ENCODE measurements around the gene RRP15.

RRP15 gene

DNA sequence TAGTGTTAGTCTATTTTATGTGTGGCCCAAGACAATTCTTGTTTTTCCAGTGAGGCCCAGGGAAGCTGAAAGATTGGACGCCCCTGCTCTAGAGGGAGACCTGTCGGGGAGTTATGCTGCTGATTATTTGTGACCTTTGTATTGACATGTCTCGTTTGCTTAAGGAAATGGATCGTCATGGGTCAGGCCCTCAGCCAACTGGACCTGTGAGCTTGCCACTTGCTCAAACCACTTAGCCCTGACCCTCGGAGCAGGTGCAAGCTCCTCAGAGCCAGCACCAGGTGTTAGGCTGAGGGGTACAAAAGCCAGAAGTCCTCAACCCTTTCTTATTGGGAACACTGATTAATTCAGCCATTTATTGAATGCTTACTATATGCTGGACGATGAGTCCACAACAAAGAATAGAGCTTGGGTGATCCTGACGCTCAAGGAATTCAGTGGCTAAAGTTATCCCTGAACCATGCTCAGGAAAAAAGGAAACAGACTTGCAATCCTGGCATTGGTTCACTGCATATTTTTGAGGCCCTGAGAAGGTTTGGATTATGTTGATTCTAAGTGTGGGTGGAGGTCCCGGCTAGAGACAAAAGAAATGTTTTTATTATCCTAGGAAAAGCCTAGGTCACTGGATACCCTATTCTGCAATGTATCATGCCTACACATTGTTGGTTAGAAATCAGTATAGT is 79.1 kb downstream of the RRP15 start:
- DNase-seq = no peak

DNA sequence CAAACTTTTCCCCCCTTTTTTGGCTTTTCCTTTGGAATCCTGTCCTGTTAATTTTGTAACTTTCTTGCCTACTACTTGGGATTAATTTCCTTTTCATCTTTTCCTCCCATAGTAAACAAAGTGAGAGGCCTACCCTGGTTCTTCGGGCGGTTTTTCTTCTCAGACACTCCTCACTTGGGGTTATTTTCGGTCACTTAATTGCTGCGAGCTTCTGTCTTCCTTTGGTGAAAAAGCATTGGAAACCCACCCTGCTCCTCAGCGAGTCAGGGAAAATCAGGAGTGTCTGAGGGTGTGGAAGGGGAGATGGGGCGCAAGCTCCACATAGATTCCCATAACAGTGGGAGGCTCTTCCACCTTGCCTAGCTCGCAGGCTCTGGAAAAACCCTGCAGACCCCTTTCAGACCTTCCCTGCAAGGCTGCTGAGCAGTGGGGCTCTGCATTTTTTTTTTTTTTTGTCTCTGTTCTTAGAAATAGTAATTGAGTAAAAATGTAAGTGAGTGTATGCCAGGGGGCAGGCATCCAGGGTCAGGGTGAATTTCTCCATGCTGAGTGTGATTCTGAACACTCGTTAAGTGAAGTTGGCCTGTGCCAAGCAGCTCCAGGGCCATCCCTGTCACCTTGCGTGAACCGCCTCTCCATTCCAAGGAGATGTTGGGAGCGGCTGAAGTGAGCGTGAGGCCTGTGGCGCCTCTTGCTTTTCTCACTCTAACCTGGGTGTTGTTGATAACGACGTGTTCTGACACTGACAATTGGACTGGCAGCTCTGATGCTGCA is 80.3 kb downstream of the RRP15 start:
- DNase-seq = no peak

DNA sequence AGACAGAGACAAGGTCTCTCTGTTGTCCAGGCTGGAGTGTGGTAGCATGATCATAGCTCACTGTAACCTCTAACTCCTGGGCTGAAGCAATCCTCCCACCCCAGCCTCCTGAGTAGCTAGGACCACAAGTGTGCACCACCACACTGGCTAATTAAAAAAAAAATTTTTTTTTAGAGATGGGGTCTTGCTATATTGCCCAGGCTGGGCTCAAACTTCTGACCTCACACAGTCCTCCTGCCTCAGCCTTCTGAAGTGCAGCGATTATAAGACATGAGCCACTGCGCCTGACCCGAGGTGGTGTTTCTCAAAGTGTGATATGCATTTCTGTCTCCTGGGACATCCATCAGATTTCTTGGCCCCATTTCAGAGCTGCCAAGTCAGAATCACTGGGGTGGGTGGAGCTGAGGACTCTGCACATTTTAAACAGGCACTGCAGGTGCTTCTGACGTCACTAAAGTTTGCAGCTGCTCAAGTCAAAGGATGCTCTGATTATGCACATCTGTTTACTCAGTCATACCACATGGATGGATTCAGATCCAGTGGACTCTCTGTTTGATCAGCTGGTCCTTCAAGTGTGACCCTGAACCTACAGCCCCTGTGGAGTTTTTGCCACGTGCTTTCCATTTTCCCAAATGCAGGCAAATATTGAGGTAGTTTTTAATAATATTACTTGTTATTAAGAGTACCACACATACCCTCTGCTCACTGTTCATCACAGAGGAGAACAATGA is 81.4 kb downstream of the RRP15 start:
- DNase-seq = no peak

DNA sequence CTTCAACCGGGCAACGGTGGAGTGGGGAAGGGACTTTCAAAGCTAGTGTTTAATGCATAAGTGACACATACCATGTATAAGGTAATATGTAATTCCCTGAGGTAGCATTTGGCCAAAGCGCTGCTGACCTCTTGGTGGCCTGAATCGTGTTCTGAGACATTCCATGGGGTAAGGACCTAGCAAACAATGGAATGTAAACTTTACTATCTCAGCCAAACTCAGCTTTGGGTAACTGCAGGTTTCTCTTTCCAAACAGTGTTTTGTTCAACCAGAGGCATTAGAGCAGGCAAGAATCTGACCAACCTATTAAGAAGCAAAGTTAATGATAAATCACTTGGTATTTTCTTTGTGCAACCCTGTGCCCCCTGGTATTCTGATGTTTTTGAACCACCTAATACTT is 82.0 kb downstream of the RRP15 start:
- no peak for DNase-seq

DNA sequence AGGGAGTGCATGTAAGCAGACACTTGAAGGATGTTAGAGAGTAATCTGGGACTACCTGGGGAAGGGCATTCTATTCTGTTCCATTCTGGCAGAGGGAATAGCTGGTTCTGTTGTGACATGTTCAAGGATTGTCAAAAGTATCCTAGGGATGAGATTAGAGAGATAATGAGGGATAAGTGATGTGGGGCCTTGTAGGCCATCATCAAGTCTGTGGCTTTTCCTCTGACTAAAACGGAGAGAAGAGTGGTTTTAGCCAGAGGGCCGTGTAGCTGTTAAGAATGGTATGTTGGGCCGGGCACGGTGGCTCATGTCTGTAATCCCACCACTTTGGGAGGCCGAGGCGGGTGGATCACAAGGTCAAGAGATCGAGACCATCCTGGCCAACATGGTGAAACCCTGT is 83.6 kb downstream of the RRP15 start:
- no peak for DNase-seq

DNA sequence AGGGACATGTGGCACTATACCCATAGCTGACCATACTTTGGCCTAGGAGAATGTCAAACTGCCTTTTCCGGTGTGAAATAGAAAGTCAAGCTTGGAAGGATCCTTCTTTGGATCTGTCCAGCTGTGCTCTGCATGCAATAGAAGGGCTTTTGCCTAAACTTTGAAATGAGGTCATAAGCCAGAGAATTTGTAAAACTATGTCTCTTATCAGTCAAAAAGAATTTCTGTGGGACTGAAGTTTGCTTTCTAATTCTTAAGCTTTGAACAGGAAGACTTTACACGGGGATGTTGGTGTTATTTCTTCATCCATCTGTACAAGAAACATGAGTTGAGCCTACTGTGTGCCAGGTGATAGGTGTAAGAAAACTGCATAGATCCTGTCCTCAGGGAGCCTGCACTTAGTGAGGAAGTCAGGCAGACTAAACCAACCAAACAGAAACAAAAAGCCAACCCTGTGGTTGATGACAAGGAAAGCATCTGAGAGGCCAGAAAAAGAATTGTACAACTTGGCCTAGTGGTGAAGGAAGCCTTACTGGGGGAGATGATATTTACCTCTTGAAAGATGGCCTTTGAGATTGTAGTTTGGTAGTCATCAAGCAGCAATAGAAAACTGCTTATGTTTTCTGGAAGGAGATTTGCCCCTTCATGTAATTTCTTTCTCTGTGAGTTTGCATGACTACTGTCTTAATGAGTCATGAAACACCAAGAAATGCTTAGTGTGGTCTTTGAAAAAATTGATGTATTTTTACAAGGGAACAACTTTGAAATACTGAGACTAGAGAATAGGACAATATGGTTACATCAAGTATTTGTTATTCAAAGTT is 84.8 kb downstream of the RRP15 start:
- DNase-seq = no peak

DNA sequence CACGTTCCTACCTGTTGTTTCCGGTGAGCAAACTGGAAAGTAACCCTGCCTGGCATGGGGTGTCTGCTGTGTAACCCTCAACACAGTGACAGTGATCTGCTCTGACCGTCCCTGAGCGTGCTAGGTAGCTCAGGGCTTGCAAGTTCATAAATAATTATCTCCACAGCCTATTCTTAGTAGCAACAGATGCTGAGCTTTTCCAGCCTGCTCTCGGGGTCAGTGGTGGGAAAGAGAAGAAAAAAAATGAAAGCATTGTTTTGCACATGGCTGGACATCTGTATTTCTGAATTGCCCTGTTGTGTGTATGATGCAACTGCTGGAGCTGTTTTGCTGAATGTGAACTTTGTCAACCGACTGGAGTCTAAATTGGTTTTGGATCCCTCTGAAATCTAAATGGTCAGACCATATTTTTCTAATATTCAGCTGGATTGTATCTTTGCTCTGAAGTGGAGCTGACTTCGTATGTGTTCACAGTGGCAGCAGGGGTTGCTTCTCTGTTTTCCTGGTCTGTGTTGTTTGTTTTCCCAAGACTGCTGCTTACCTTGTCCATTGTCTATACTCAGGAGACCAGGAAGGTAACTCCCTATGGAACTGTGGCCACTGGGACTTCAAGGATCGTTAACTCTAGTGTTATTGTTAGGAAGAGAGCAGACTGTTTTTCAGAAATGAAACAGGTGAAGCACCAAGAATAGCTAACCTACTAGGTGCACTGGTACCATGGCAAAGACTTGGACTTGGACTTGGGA is 87.0 kb downstream of the RRP15 start:
- DNase-seq = no peak

DNA sequence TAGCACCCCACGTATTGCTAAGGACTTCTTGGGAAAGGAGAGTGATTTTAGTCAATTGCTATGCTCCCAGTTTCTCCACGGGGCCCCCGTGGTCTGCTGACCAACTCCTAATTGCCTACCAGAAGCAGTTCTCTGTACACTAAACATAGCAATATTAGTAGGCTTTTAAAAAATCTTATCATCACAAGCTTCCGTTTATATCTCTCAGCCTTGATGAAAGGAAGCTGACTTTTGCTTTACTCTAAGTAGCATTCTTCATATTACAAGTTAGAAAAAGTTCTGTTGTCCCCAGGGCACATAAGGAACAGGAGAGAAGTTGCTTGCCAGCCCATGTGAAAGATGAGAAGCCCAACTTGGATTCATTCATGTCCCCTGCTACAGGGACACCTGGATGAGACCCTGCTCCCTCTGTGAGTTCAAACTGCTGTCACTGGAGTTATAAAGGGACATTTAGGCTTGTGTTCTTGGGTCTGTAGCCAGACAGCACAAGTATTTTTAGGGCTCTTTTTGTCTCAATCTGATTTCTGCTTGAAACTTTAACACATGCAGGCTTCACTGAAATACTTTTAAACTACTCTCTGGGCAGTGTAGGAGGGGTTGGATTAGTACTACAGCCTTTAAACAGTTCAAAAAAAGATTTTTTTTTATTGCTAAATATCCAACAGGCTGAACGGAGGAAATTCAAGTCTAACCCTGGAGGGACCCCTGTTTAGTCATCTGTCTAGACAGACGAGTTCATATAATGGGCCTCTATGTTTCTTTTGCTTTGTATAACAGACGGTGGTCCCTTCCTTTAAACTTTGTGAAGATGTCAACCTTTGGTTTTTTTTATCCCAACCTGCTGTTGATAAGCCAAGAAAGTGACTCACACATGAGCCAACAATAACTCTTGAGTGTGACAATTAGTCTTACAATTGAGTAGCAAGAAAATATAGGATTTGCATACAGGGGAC is 89.6 kb downstream of the RRP15 start:
- DNase-seq = no peak

DNA sequence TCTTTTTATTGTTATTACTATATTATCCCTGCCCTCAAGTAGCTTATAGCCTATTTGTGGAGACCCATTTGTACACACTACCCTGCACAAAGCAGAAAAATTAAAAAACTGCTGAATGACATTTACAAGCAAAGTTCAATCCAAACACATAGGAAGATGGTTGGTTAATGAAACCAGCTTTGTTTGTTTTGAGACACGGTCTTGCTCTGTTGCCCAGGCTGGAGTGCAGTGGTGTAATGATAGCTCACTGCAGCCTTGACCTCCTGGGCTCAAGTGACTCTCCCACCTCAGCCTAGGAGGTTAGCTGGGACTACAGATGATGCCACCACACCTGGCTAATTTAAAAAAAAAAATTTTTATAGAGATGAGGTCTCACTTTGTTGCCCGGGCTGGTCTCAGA is 91.6 kb downstream of the RRP15 start:
- no peak for DNase-seq

DNA sequence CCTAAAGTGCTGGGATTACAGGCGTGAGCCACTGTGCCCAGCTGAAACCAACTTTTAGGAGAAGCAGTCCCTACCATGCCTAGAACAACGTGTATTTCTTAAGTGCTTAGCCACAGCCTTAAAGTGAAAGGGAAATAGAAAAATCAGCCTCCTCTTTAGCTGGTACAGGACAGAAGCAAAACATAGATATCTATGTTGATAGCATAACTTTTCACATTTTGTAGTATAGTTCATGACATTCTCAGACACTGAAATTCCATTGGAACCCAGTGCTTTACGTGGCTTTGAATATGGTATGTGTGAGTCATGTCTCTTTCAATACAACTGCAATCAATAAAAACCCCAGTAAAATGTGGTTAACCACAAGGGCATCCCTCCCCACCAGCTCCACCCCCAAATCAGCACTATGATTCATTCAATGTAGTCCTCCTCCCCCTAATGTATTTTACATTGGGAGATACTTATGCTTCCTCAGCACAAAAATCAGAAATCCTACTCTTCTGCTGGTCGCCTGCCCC is 92.1 kb downstream of the RRP15 start:
- DNase-seq = peak; percentile 63

DNA sequence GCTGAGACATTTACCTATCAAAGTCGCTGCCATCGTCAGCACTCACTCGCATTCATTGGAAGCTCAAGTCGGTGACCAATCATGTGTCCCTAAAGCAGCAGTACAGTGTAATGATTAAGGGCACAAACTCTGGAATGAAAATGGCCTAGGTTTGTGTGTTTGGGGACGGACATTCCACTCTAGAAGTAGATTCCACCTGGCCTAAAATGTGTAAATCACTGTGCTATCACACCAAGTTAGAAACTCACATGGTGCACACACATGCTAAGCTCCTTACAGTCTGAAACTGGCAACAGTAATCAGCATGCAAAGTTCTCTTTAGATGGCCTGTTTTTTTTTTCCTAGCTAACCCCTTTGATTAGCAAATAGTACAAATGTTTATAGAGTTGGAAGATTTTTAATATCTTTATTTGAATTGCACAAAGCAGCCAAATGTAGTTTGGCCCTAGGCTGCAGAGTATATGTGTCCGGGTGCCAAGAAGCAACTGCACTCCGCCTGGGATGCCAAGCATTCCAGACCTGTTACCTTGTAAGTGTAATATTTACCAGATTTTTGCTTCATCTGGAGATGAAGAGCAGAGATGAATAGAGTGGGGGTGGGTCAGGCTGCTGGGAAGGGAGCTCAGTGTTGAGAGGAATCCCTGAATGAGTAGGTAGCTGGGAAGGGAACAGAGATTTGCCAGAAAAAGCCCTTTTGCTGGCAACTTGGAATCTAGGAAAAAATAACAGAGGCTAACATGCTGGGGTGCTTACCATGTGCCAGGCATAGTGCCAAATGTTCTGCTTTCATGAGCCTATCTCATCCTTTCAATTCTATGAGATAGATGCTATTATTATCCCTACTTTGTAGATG is 95.3 kb downstream of the RRP15 start:
- no peak for DNase-seq

DNA sequence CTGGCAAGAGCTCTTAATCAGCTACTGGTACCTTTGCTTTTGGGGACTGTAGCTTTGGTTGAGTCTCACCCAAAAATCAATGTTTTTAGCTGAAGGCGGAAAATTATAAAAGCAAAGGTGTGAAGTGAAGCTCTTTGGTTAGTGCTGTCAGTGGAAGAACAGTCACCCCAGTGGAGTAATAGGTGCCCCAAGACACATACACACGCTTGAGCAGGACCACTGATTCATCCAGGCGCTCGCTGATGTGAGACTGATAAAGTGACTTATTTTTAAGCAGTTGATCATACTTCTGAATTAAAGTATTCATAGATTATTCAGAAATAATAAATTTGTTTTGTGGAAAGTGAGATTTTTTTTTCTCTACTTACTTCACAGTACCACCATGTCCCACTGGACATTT is 97.2 kb downstream of the RRP15 start:
- DNase-seq = no peak

DNA sequence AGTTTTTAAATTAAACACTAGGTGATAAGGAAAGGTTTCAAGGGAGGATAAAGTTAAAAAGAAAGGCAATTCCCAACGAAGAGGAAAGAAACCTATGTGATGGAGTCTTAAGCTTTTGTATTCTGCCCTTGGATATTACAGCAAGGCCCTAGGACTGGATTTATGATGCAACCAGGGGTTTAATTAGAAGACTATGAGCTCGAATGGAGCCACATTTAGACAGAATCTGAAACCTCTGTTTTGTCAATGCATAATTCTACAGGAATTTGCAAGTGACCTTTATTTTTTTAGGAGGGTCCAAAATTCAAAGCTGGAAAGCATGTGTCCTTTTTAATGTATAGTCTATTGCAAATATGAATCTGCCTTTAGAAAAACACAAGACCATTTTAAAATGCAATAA is 98.0 kb downstream of the RRP15 start:
- DNase-seq = no peak

DNA sequence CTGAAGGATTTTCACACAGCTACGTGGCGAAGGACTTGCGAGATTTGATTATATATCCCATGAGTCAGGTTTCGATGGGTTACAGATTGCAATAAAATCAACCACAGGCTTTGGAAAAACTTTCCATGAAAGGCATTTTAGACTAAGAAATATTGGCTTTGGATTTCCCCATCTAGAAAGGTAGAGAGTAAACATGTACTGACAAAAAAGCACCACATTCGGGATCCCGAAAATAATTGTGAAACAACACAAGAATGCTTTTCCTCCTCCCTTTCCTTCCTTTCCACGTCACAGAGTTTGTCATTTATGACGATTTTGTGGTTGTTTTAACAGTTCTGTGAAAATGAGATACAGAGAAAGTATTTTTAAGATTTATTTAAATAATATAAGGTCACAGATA is 98.6 kb downstream of the RRP15 start:
- DNase-seq = no peak

DNA sequence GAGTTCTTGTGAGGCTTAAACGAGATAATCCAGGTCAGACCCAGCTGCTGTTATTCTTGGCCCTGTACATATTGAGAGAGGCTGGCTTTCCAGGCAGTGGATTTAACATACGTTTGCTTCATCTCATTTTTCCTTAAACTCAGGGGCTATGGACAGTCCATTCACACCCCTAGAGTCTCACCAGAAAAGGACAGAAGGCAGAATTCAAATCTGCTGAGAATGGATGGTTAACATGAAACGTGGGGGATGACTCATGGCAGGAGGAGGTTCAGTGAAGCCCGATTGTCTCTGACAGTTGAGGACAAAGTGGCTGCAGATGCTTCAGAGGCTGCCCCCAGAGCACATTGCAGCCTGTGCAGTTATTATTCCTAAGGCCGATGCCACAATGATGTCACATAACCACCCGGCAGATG is 99.5 kb downstream of the RRP15 start:
- DNase-seq = no peak
